GM19467 (cell line): ENCODE results near the gene PLEKHM3.

Source experiments
- ATAC-seq: cut with Tn5 transposase; IDR thresholded peaks from one replicate; pipeline ENCODE4 v1.9.1; 2021; ENCODE audit warnings: mild to moderate bottlenecking, moderate library complexity; ENCODE audit not compliant: unreplicated experiment

PLEKHM3 gene

GRCh38 chr2:207896525-207897285 lies 128.6 kb downstream of the PLEKHM3 start:
- ATAC-seq, result no peak

GRCh38 chr2:207895274-207895860 lies 130.0 kb downstream of the PLEKHM3 start:
- ATAC-seq, result no peak

GRCh38 chr2:207892716-207893402 lies 132.5 kb downstream of the PLEKHM3 start:
- ATAC-seq, result no peak

GRCh38 chr2:207891086-207891844 lies 134.1 kb downstream of the PLEKHM3 start:
- no peak for ATAC-seq

GRCh38 chr2:207887500-207887899 lies 137.8 kb downstream of the PLEKHM3 start:
- ATAC-seq, result no peak

DNA sequence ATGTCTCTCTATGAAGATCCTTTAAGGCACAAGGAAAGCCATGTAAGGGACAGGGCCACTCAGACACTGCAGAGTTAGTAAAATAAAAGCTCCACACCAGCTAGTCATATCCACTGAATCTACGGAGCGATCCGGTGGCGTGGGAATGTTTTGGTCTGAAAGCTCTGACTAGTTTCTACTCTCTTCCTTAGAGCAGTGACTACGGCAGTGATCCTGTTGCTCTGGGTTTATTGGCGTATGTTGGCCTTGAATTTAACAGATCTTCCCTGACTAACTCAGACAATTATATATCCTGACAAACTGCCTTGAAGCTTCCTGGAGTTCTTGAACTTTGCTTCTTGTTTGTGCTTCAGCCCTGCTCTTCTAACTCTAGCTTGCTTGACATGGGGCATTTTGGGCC lies 140.3 kb downstream of the PLEKHM3 start:
- ATAC-seq, result no peak

DNA sequence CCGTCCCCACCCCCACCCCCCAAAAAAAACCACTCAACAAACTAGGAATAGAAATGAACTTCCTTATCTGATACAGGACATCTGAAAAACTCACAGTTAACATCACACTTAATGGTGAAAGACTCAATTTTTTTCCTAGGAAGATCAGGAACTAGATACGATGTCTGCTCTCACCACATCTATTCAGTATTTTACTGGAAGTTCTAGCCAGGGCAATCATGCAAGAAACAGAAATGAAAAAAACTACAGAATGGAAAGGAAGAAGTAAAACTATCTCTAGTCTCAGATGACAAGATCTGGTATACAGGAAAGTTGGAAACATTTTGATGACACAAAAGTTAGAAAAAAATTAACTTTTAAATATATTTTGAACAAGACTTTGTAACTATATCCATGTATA lies 141.2 kb downstream of the PLEKHM3 start:
- no peak for ATAC-seq

- peak; percentile 51 for ATAC-seq
Measured at GRCh38 chr2:207883002-207883780, 142.1 kb downstream of the PLEKHM3 start.

GRCh38 chr2:207881902-207882301 lies 143.4 kb downstream of the PLEKHM3 start:
- no peak for ATAC-seq

DNA sequence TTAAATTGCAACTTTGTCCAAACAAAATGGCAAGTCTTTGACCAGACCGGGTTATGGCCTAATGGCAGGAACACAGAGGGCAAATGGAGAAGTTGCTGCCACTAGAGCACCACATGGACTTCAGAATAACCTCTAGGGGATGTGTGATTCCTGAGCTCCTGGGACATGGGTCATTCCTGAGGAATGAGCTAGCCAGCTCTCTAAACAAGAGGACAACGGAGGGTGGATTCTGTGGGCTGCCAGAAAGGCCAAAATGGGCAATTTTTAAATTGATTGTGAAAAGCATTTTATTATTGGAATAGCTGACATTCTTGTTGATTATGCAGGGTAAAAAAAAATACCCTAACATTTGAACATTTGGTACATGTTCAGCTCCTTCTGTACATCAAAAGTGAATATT lies 145.8 kb downstream of the PLEKHM3 start:
- no peak for ATAC-seq

- no peak for ATAC-seq
Measured at GRCh38 chr2:207876842-207877535, 148.3 kb downstream of the PLEKHM3 start.

DNA sequence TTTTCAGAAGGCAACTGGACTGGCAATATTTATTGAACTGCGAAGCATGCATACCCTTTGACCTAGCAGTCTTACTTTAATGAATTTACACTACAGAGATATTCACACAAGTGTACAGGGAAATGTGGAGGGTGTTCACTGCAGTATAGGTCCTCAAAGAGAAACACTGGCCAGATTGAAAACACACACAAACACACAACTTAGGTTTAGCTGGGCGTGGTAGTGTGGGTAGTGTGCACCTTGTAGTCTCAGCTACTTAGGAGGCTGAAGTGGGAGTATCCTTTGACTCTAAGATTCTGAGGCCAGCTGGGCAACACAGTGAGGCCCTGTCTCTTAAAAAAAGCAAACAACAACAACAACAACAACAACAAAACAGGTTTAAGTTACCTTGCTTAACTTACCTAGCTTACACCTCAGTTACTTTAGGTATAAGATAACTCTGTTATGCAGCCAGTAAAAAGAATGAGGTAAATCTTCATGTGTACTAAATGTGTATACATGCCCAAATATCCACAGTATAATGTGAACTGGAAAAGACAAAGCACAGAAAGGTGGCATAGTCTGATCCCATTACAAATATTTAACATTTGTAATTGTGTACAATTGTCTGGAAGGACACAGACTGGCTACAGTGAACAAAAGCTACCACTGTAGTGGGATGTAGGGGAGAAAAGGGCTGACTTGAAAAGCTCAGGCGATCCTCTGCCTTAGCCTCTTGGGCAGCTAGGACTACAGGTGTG lies 149.7 kb downstream of the PLEKHM3 start:
- ATAC-seq, result no peak

DNA sequence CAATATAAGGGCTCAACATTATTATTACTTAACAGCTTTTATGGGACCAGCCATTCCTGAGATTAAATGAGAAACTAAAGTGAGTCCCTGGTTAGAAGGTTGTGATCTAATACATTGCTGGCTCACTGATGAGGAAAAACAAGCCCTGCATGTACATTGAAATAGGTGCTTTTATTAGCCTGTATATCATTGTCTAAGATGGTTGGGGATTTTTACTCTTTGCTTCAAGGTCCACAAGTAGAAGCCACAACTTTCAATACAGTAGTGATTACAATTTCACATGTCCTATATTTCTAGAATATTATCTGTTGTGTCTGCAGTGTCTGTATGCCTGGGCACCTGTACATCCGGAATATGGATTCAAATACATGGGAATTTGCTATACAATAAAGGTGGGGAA lies 151.5 kb downstream of the PLEKHM3 start:
- ATAC-seq, result peak; percentile 59

GRCh38 chr2:207871911-207872310 lies 153.4 kb downstream of the PLEKHM3 start:
- no peak for ATAC-seq

GRCh38 chr2:207871506-207871905 lies 153.8 kb downstream of the PLEKHM3 start:
- ATAC-seq, result no peak

DNA sequence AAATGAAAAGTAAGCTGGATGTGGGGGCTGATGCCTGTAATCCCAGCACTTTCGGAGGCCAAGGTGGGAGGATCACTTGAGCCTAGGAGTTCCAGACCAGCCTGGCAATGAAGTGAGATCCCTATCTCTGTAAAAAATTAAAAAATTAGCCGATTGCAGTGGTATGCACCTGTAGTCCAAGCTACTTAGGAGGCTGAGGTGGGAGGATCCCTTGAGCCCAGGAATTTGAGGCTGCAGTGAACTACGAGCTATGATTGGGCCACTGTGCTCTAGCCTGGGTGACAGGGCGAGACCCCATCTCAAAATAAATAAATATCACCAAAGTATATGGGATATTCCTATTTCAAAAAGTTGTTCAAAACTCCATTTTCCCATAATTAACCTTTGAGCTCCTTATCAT lies 154.5 kb downstream of the PLEKHM3 start:
- no peak for ATAC-seq

DNA sequence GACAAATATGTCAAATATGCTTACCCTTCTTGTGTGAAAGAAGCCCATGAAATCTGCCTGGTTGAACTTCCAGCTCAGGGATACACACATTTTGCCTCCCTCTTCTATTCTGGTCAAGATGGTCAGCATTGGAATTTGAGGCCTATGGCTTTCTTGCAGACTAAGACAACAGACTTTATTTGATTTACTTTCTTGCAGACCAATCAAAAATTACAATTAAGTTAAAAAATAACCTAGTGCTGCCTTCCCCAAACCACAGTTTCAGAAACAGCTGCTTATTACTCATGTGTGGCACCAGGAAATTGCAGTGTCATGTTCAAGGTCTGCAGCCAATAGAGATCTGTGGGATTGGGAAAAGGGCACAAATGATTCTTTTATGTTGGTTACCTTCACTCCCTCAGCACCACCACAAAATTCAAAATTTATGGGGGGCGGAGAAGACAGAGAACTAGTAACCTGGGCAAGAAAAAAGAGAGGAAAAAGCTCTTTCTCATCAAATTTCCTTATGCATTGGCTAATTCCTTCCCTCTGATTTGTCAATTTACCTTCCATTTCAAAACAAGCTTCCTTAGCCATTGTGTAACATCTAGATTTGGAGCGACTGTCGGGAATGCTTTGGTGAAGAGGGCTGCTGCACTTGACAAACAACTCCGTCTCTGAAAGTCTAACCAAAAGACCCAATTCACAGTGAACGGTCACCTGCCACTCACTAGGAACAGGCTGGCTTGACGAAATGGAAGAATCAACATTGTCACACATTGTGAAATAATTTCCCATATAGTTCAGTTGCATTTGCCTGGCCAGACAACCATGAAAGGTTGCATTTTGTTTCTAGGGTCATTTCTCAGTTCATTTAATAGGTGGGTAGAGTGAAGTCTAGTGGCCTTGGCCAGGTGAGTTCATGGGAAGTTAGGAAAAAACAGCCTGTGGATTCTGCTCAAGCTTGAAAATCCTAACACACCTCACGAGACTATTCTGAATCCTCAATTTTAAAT lies 155.2 kb downstream of the PLEKHM3 start:
- no peak for ATAC-seq
